CD4-positive, alpha-beta T cell treated with Interferon alpha-2 for 1 hour (primary cell): ENCODE measurements around the gene ACTR6.
"Not testable (repeated sequence)": the region's sequence is repeated elsewhere in the genome, so short reads cannot be mapped to it uniquely, and the experiment has no call there.

ENCODE experiments used
- DNase-seq, 2 donors: peaks; one replicate each; pipeline ENCODE4 v3.0.0-alpha.2; 2020 to 2022

Gene ACTR6

DNA sequence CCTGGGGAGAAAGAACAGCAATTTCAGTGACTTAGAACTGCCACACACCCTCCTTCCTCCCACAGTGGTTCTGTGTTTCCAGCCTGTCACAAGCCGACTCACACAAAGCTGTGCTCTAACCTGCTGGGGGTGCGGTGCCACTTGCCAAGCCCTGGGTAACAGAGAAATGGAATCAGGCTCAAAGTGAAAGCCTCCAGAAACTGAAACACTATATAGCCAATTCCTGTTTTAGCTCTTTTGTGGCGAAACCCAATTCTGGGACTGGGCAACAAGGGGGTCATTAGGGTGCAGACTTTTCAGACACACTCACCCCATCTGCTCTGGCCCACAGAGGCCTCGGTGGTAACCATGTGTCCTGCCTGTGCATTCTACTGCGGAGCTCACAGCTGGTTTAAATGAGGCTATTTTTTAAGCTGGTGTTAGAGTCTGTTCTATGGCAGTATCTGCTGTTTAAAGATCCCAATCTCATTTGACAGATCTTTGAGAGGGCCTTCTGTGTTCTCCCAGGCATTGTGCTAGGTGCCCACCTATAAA lies 15.2 kb upstream of the ACTR6 start:
- no peak for DNase-seq

GRCh38 chr12:100186071-100186470 lies 14.5 kb upstream of the ACTR6 start:
- no peak for DNase-seq

GRCh38 chr12:100187068-100187467 lies 13.5 kb upstream of the ACTR6 start:
- DNase-seq = no peak

- DNase-seq = no peak
Measured at GRCh38 chr12:100187857-100188519, 12.6 kb upstream of the ACTR6 start.

DNA sequence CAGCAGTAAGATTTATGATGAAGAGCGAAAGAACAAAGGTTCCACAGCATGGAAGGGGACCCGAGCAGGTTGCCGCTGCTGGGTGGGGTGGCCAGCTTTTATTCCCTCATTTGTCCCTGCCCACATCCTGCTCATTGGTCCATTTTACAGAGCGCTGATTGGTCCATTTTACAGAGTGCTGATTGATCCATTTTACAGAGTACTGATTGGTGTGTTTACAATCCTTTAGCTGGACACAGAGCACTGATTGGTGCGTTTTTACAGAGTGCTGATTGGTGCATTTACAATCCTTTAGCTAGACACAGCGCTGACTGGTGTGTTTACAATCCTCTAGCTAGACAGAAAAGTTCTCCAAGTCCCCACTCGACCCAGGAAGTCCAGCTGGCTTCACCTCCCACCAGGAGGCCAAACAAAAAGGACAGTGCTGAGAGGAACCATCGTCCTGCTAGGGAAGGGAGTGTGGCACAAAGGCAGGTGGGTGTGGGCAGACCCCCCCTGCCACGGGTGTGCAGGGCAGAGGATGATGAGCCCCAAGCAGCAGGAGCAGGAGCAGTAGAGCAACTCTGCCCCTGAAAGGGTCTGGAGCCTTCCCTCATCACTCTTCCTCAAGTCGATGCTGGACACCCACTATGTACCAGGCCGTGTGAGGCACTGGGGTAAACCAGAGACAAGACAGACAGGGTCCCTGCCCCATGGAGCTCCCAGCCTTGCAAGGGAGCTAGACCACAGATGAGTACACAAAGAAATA lies 11.6 kb upstream of the ACTR6 start:
- not testable (repeated sequence) for DNase-seq

DNA sequence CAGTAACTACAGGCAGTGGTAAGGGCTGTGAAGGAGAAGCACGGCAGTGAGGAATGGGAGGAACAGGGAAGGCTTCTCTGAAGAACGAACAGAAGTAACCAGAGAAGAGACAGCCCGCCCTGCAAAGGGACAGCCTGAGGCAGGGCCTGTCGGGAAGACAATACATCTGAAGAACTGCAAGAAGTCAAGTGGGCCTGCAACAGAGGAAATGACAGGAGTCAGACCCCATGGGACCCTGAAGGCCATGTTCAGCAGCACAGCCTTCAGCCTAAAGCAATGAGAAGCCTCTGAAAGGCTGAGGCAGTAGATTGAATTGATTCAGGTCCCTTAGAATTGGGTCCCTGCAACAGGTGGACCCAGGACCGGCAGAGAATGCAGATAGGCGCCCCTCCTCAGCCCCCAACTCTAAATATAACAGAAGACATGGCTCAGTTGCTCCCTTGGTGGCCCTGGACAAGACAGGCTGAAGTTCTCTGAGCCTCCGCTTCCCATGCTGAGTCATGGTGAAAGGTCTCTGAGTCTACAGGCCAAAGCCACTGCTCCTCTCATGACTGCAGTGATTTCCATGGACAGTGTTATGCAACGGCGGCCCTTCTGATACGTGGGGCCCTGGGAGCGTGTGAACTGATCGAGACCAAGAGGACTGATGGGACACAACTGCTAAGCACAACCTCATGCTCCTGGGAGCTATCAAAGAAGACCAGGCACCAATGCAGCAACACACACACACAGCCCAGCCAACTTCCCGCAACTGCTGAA lies 10.8 kb upstream of the ACTR6 start:
- no peak for DNase-seq

GRCh38 chr12:100193085-100193484 lies 7.5 kb upstream of the ACTR6 start:
- no peak for DNase-seq

GRCh38 chr12:100197486-100197885 lies 3.1 kb upstream of the ACTR6 start:
- DNase-seq = no peak

DNA sequence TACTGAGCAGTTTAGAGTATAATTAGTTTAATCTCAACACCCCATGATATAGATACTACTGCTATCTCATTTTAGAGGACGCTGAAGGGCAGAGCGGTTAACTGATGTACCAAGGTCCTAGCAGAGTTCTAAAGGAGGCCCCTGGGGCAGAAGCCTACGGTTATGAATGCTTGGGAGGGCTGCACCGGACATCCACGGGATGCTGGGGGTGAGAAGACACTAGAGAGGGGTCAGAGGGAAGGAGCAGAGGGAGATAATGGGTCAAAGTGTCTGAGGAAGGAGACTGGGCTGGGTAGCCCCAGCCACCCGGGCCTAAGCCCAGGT lies 1.6 kb upstream of the ACTR6 start:
- DNase-seq = no peak

GRCh38 chr12:100199347-100200149 lies 1.1 kb upstream of the ACTR6 start:
- peak; percentile 62 to 84 for DNase-seq

DNA sequence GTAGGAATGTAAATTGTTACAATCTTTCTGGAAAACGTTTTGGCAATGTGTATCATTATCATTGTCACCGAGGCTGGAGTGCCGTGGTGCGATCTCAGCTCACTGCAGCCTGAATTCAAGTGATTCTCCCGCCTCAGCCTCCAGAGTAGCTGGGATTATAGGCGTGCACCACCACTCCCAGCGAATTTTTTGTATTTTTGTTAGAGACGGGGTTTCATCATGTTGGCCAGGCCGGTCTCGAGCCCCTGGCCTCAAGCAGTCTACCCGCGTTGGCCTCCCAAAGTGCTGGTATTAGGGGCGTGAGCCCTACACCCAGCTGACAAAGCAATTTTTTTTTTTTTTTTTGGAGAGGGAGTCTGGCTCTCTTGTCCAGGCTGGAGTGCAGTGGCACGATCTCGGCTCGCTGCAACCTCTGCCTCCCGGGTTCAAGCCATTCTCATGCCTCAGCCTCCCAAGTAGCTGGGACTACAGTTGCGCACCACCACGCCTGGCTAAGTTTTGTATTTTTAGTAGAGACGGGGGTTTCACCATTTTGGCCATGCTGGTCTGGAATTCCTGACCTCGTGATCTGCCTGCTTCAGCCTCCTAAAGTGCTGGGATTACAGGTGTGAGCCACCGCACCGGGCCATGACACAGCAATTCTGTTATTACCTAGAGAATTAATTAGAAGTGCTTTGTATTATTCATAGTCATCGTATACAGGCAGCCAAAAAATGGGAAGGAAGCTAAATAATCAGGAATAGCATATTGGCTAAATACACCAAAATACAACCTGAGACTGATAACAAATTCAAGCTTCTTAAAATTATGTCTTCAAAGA lies 1.2 kb downstream of the ACTR6 start:
- DNase-seq = no peak

DNA sequence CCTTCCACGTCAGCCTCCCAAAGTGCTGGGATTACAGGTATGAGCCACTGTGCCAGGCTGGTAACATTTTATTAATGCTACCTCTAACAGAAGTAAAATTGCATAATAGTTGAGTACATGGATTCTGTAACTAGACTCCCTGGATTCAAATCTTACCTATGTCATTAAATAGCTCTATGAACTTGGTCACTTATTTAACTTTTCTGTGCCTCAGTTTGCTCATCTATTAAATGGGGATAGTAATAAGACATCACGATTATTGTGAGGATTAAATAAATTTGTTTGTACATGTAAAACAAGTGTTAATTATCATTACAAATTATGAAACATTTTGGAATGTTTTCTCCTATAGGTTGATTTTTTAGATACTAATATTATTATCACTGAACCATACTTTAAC lies 6.7 kb downstream of the ACTR6 start:
- no peak for DNase-seq

- DNase-seq = no peak
Measured at GRCh38 chr12:100208834-100209233, 8.2 kb downstream of the ACTR6 start.

- DNase-seq = no peak
Measured at GRCh38 chr12:100211698-100212097, 11.1 kb downstream of the ACTR6 start.

GRCh38 chr12:100213016-100213891 lies 12.6 kb downstream of the ACTR6 start:
- DNase-seq = no peak

- no peak for DNase-seq
Measured at GRCh38 chr12:100214518-100214917, 13.9 kb downstream of the ACTR6 start.

DNA sequence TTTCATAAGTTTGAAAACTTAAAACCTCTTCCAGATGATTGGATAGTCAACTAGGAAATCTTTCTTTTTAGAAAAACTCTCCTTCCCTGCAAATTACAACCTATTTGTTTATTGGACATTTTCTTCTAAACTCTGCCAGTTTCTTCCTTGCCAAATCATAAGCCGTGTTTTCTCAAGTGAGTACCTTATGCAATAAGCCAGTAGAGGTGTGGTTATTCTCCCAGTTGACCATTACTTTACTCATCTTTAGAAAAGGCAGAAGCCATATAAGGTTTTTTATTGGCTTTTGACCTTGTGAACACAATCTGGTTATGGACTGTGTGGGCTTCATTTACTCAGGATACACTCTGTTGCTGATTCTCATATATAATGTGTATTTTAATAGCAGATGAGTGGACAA lies 14.6 kb downstream of the ACTR6 start:
- no peak for DNase-seq

DNA sequence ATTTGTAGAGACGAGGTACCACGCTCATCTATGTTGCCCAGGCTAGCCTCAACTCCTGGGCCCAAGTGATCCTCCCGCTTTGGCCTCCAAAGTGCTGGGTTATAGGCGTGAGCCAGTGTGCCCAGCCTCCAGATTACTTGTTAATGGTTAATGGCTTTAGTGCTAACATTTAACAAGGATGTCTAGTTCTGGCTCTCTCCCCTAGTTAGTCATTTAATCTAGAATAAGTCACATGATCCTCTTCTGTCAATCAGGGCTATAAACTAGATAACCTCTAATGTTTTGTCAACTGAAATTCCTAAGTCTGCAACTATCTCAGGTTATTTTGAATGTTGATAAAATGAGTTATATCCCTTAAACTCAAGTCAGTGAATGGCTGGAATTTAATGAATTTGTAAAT lies 15.7 kb downstream of the ACTR6 start:
- DNase-seq = no peak

DNA sequence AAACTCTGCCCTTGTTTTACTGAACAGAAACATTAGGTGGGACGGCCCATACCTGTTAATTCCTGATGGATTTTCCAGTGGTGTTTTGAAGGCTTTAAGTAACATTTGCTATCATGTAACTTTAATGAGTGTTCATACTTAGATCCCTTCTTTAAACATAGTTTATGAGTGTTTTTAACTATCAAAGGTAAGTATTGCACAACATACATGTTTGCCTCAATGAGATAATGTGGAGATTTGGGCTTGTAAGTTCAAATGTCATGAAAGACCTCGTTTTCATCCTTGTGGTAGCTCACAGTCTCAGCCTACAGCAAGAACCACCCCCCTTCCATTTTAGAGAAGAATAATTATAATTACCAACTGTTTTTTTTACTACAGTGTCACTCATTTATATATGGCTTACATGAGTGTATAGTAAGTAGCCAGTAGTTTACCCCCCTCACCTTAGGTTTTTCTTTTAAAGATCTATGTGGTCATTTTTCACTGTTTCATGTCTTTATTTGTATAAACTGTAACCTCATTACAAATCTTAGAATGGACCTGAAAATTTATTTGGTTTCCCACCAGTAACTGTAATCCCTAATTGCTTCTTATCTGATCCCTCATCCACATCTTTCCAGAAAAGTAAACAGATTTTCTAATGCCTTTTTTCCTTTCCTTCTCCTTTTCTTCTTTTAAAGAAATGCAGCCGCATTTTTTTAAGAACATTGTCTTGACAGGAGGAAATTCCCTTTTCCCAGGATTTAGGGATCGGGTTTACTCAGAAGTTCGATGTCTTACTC lies 18.9 kb downstream of the ACTR6 start:
- no peak for DNase-seq

- no peak for DNase-seq
Measured at GRCh38 chr12:100221523-100221922, 20.9 kb downstream of the ACTR6 start.
